SIG-M5 treated with dmso at 0.1 percent for 504 hours (cell line): Measurements from ENCODE around the gene CDT1.

Source experiments
- DNase-seq: peaks from one replicate; lab custom pipeline; 2025; ENCODE audit not compliant: unreplicated experiment; lab: John Stamatoyannopoulos, UW

The CDT1 gene

GRCh38 chr16:88803264-88803987, at the start of gene CDT1:
CDT1 (plus strand) TSS chr16:88803789; CDS start chr16:88803832, 43 bp downstream.
- DNase-seq: peak; percentile 67

DNA sequence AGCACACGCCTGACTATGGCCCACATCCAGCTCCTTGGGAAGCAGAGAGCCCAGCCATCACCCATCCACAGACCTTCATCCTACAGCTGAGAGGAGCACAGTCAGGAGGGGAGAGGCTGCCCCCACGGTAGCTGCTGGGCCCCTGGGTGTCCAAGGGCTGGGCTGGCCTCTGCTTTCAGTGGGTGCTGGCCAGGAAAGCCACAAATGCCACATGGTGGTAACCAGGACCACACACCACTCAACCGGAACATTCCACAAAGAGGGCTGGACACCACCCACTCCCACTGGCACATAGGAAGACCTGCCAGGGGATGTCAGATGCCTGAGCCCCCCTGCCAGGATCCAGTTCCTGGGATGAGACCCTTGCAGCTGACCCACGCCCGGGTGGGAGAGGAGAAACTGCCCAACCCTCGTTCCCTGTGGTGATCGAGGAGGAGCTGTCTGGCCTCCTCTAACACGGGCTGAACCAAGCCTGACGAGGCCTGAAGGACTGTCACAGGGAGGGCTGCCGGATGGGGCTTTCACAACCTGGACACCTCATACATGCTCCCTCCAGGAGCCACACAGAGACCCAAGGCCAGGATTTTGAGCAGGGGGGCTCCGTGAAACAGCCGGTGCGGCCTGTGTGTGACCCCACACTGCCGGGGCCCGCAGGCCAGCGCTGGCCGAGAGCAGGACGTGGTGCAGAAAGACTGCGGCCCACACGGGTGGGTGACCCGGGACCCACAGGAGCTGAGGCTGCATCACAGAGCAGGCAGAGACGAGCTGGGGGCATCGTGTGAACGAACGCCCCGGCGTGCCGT, 49.3 kb upstream of the CDT1 start:
- no peak for DNase-seq

DNA sequence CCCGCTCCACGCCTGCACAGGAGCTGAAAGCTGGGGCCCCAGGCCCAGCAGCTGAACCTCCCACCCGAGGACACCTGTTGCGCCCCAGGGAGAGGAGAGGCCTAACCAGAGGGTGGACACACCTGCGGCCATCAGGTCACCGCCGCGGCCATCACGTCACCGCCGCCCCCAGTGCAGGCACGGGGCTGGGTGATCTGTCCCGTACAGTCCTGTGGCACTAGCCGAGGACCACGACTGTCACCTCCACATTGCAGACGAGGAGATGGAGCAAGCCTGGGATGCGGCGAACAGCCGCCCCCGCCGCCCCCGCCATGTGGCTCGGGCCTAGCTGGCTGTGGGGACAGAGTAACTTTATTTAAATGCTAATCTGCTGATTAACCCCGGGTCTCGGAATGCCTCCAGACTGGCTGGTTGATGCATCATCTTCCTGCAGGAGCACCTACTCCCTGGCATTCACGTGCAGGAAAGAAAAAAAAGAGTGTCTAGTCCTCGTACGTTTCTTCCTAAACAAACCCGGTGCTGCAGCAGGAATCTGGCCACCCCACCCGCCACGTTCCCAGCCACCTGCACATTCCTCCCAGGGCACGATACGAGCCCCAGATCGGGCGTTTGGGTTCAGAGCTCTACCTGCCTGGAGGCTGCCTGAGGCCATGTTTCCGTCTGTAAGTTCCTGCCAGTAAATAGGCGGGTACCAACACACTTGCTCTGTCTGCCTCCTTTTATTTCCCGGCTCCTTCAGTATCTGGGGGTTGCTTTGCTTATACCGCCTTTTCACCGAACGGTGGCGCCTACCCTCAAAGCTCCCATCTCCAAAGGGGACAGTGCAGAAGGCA, 48.5 kb upstream of the CDT1 start:
- DNase-seq: peak; percentile 52

DNA sequence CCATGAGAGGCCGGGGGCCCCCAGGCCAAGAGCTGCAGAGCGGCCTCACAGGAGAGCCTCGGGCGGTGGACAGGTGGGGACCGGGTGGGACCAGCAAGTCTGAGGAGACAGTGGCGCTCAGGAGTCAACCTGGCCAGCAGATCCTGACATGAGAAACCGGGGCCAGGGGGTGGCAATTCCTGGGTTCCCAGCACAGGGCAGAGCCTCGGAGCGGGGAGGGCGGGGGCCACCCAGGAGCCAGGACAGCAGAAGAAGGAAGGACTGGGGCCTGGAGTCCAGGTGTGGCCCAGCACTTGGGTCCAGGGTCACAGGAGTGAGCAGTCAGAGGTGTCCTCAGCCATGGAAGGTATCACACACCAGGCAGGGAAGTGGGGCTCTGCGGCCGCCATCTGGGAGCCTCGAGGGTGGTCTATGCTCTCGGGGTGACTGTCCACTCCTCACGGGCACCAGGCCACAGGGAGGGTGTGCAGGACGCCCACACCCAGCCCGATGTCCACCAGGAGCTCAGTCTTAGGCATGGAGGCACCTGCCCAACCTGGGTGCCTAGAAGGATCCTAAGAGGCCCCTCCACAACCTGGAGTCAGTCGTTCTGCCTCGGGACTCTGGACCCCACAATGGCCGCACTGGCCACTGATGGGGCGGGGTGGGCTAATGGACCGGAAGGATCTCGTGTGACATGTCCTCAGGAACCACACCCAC, 47.7 kb upstream of the CDT1 start:
- DNase-seq: no peak

GRCh38 chr16:88758227-88758943, 45.2 kb upstream of the CDT1 start:
- no peak for DNase-seq

DNA sequence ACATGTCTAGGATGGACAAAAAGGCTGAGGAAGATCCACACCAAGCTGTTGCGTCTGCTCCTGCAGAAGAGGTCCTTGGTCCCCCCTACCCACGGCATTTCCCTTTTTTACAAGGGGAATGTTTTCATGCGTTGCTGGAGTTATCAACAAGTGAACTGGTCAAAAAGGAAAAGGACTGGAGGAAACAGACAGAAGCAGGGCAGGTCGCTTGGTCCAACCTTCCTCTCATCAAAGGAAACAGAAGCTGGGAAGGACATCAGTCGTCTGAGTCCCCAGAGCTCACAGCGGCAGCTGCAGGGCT, 44.7 kb upstream of the CDT1 start:
- no peak for DNase-seq

GRCh38 chr16:88759245-88759975, 44.2 kb upstream of the CDT1 start:
- no peak for DNase-seq

- no peak for DNase-seq
These were observed 43.6 kb upstream of the CDT1 start for GRCh38 chr16:88759976-88760350.

- peak; percentile 21 for DNase-seq
These were observed 43.0 kb upstream of the CDT1 start for GRCh38 chr16:88760424-88761142.

DNA sequence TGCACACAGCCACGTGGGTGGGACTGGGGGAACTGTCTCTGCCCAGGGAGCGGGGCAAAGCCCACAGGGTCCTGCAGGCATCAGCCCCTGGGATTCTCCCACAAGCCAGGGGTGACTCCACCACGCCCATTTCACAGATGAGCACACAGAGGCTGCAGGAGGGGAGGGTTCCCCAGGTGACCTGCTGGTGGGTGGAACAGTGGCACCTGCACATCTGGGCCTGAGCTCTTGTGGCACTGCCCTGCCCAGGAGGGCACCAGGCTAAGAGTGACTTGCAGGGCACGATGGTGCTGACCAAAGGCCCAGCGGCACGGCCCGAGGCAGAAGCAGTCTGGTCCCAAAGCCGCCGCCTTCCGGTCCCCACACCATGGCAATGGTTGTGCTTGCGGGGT, 42.5 kb upstream of the CDT1 start:
- no peak for DNase-seq

DNA sequence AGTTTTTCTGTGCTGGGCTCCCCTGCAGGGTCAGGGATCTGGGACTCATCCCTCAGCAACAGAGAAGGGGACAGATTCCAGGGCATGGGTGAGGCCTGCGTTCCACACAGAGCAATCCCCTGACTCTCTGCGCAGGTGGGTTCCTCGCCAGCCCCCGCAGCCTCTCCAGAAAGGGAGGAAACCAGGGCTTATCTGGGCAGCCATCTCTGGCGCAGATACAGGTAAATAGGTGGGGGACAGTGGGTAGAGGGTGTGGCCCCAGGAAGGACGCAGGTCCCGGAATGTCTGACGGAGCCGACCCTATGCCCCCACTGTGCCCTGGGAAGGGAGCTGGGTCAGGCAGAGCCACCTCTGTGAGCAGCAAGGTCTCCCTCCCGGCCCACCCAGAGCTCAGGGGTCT, 41.8 kb upstream of the CDT1 start:
- DNase-seq: no peak

- no peak for DNase-seq
These were observed 41.2 kb upstream of the CDT1 start for GRCh38 chr16:88762258-88762870.

DNA sequence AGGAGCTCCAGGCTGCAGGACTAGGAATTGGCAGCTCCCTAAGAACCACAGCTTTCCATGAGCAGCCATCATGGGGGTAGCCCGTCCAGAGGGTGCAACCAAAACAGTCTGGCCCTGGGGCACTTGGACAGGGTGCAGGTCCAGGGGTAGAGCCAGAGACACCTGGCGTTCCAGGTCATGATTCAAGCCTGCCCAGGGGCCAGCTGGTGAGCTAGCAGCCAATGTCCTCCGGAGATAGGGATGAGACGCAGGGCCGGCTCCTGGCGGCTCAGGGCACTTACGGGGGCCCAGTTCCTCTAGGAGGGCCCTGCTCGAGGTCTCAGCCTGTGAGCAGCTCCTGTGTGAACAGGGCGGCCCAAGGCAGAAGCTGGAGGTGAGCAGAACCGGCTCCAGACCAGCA, 40.6 kb upstream of the CDT1 start:
- no peak for DNase-seq

- DNase-seq: peak; percentile 40
These were observed 40.0 kb upstream of the CDT1 start for GRCh38 chr16:88763502-88764053.

DNA sequence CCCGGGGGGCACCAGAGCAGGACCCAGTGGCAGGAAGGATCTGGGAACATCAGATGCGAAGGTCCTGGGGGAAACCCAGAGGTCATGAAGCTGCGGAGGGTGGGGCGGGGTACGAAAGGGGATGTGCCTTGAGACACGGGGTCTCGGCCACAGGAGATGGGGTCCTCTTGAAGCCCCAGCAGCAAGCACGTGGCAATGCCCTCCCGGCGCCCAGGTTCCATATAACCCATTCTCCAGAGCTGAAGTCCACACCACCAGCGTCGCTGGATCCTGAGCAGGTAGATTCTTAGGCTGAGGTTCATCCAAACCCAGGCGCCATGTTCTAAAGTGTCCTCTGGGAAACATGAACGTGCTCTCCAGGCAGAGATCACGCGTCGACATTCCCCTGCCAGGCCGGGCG, 39.5 kb upstream of the CDT1 start:
- no peak for DNase-seq

DNA sequence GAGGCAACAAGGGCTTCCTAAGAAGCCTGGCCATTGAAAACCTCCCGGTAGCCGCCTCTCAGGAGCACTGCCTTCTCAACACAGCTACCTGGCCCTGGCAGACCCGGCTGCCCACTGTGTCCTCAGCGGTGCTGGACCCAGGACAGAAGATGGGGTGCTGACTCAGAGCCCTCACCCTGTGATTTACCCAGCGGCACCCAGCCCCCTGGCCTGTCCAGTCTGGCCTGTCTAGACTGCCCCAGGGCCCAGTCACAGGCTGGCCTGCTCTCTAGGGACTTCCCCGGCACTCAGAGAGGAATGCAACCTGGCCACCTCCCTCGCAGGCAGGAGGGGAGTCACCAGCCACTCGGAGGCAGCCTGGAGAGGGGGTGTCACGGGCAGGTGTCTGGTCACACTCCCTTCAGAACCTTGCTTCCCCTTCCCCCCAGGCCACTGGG, 38.7 kb upstream of the CDT1 start:
- DNase-seq: peak; percentile 72

GRCh38 chr16:88766975-88767374, 36.6 kb upstream of the CDT1 start:
- no peak for DNase-seq

GRCh38 chr16:88767546-88768070, 36.0 kb upstream of the CDT1 start:
- no peak for DNase-seq
